Fibroblast of lung (primary cell): ENCODE measurements around the gene SLC5A1. TPM values are rescaled to one million over a fixed set of nuclear protein-coding genes. Genes with fewer than 3 reads are reported as not detected.

Source experiments
- DNase-seq, 2 donors: peaks; one replicate each; pipeline versions ENCODE4 v3.0.0 to v3.0.0-alpha.2; 2010; ENCODE audit warnings: low read depth in 2 of 2
- H2AFZ ChIP-seq: 2 replicates; pipeline ENCODE4 v1.5.1; 2012; ENCODE audit warnings: low read length, control low read depth, inconsistent platforms
- H3K27ac ChIP-seq: 2 replicates; pipeline ENCODE4 v1.5.1; 2011; ENCODE audit warnings: low read length, control low read depth; ENCODE audit not compliant: insufficient read depth
- H3K27me3 ChIP-seq: 2 replicates; pipeline ENCODE4 v1.5.1; 2011; ENCODE audit warnings: mild to moderate bottlenecking, low read length; ENCODE audit not compliant: control insufficient read depth, insufficient read depth
- H3K36me3 ChIP-seq: 2 replicates; pipeline ENCODE4 v1.5.1; 2011; ENCODE audit warnings: low read length; ENCODE audit not compliant: control insufficient read depth, insufficient read depth
- H3K4me1 ChIP-seq: 2 replicates; pipeline ENCODE4 v1.5.1; 2011; ENCODE audit warnings: low read length; ENCODE audit not compliant: control insufficient read depth, insufficient read depth; ENCODE audit errors: extremely low read depth
- H3K4me2 ChIP-seq: 2 replicates; pipeline ENCODE4 v1.5.1; 2011; ENCODE audit warnings: low read length, control low read depth; ENCODE audit not compliant: insufficient read depth; ENCODE audit errors: extremely low read depth
- H3K4me3 ChIP-seq, 4 experiments: fragments of 200-600 bp in 1 of 4; sonication (generic) in 1 of 4; replicated peaks in 1 of 4; 2 replicates each; pipeline ENCODE4 v1.5.1; 2011 to 2016; ENCODE audit warnings: low read length in 4 of 4, low read depth in 3 of 4, mild to moderate bottlenecking in 3 of 4, control low read depth in 2 of 4, inconsistent platforms in 1 of 4, mixed read lengths in 1 of 4; ENCODE audit not compliant: insufficient read depth in 1 of 4; ENCODE audit errors: control extremely low read depth in 1 of 4
- H3K79me2 ChIP-seq: 2 replicates; pipeline ENCODE4 v1.5.1; 2012; ENCODE audit warnings: mild to moderate bottlenecking, low read length, inconsistent platforms; ENCODE audit not compliant: control insufficient read depth, insufficient read depth
- H3K9ac ChIP-seq: 2 replicates; pipeline ENCODE4 v1.5.1; 2011; ENCODE audit warnings: mild to moderate bottlenecking, low read length, control low read depth; ENCODE audit not compliant: insufficient read depth
- H3K9me3 ChIP-seq: 2 replicates; pipeline ENCODE4 v1.5.1; 2012; ENCODE audit warnings: low read depth, low read length; ENCODE audit not compliant: control insufficient read depth, insufficient read depth
- H4K20me1 ChIP-seq: 2 replicates; pipeline ENCODE4 v1.5.1; 2011; ENCODE audit warnings: low read length; ENCODE audit not compliant: control insufficient read depth, insufficient read depth; ENCODE audit errors: extremely low read depth
- CTCF ChIP-seq, 2 donors: IDR thresholded peaks in 1 of 2; conservative IDR thresholded peaks in 1 of 2; 1 replicate in 1 of 2; 2 replicates in 1 of 2; pipeline ENCODE4 v1.5.1; 2011 to 2012; ENCODE audit warnings: low read length in 2 of 2, control low read depth in 1 of 2, inconsistent platforms in 1 of 2, low read depth in 1 of 2, mild to moderate bottlenecking in 1 of 2
- EZH2 ChIP-seq: IDR thresholded peaks from 2 replicates; pipeline ENCODE4 v1.5.1; 2012; ENCODE audit warnings: low read length, control low read depth, mild to moderate bottlenecking; ENCODE audit errors: missing control alignments
- polyA plus RNA-seq, 2 donors: library from polyadenylated mRNA; depleted of rRNA in 1 of 2; stranded (reverse) in 1 of 2; unstranded in 1 of 2; fragments of >200 nt; gene quantifications; 2 replicates each; pipeline ENCODE4 v1.2.1, GENCODE V29; 2011 to 2012; ENCODE audit warnings: missing spikeins in 1 of 2
- total RNA-seq: library from RNA; depleted of rRNA; stranded (reverse); fragments of >200 nt; gene quantifications from 2 replicates; pipeline ENCODE4 v1.2.1, GENCODE V29; 2014

The SLC5A1 gene
- total and polyA plus RNA-seq, 2 donors (not counting 1 experiment from before 2014, with no cell fraction given): not detected

- Histone ChIP-seq H3K27ac (no peak overlapping the region), H3K79me2 (no peaks in the 10 kb centered on the region), H3K4me2 (no peak overlapping the region), H3K9ac (no peak overlapping the region), H3K4me1 (no peaks in the 10 kb centered on the region), H3K4me3 (no peak overlapping the region), H4K20me1 (no peaks in the 10 kb centered on the region), H3K9me3 (no peaks in the 10 kb centered on the region), H3K27me3 (peaks cover 6% of the 10 kb centered on the region), H2AFZ (no peak overlapping the region), H3K36me3 (no peaks in the 10 kb centered on the region)
- TF ChIP-seq EZH2: no peak
- no peak for TF ChIP-seq CTCF (conservative IDR thresholded peaks at IDR 0.05 in 1 of 2, IDR thresholded peaks at IDR 0.05 in 1 of 2; ENCODE audit: low read depth in 1 of 2, low read length in 2 of 2)
- no peak for DNase-seq
These were observed 5.0 kb downstream of the SLC5A1 start for GRCh38 chr22:32048069-32048468.

- Histone ChIP-seq H3K36me3 (no peaks in the 10 kb centered on the region), H3K27me3 (no peaks in the 10 kb centered on the region), H3K9ac (no peak overlapping the region), H3K4me3 (no peak overlapping the region), H3K4me2 (no peak overlapping the region), H3K9me3 (no peaks in the 10 kb centered on the region), H3K27ac (no peak overlapping the region), H3K79me2 (no peaks in the 10 kb centered on the region), H4K20me1 (no peaks in the 10 kb centered on the region), H3K4me1 (no peaks in the 10 kb centered on the region), H2AFZ (no peak overlapping the region)
- DNase-seq: peak; percentile 88 to 90
- no peak for TF ChIP-seq EZH2
- no peak for TF ChIP-seq CTCF (conservative IDR thresholded peaks at IDR 0.05 in 1 of 2, IDR thresholded peaks at IDR 0.05 in 1 of 2; ENCODE audit: low read depth in 1 of 2, low read length in 2 of 2)
These were observed 7.8 kb downstream of the SLC5A1 start for GRCh38 chr22:32050678-32051515.

- Histone ChIP-seq H3K4me3 (no peak overlapping the region), H4K20me1 (no peaks in the 10 kb centered on the region), H3K27me3 (no peaks in the 10 kb centered on the region), H2AFZ (no peak overlapping the region), H3K9me3 (no peaks in the 10 kb centered on the region), H3K9ac (no peak overlapping the region), H3K27ac (no peak overlapping the region), H3K79me2 (no peaks in the 10 kb centered on the region), H3K4me1 (no peaks in the 10 kb centered on the region), H3K36me3 (no peaks in the 10 kb centered on the region), H3K4me2 (no peak overlapping the region)
- TF ChIP-seq EZH2: no peak
- no peak for TF ChIP-seq CTCF (conservative IDR thresholded peaks at IDR 0.05 in 1 of 2, IDR thresholded peaks at IDR 0.05 in 1 of 2; ENCODE audit: low read depth in 1 of 2, low read length in 2 of 2)
- DNase-seq: no peak
These were observed 9.2 kb downstream of the SLC5A1 start for GRCh38 chr22:32052244-32052643.
